Hepatocyte (in vitro differentiated cells): ENCODE measurements around the gene HPS4. TPM values are rescaled to one million over a fixed set of nuclear protein-coding genes. Genes with fewer than 3 reads are reported as not detected.

Experiments
- DNase-seq: peaks from one replicate; pipeline ENCODE4 v3.0.0-alpha.2; 2016; ENCODE audit warnings: low spot score
- H2AFZ ChIP-seq: fragments of 200-600 bp; sonication (generic); 2 replicates; pipeline ENCODE4 v1.6.0; 2016; ENCODE audit warnings: antibody characterized with exemption, mild to moderate bottlenecking
- H3K27ac ChIP-seq: fragments of 200-600 bp; sonication (generic); 2 replicates; pipeline ENCODE4 v1.5.1; 2016; ENCODE audit warnings: mild to moderate bottlenecking
- H3K27me3 ChIP-seq: fragments of 200-600 bp; sonication (generic); 2 replicates; pipeline ENCODE4 v1.6.1; 2016
- H3K36me3 ChIP-seq: fragments of 200-600 bp; sonication (generic); replicated peaks from 2 replicates; pipeline ENCODE4 v1.5.1; 2016; ENCODE audit warnings: low read depth; ENCODE audit not compliant: insufficient read depth
- H3K4me1 ChIP-seq: fragments of 200-600 bp; sonication (generic); 2 replicates; pipeline ENCODE4 v1.5.1; 2016; ENCODE audit warnings: mild to moderate bottlenecking, moderate library complexity; ENCODE audit not compliant: insufficient read depth
- H3K4me2 ChIP-seq: fragments of 200-600 bp; sonication (generic); 2 replicates; pipeline ENCODE4 v1.6.0; 2016
- H3K4me3 ChIP-seq: fragments of 200-600 bp; sonication (generic); 2 replicates; pipeline ENCODE4 v1.5.1; 2016; ENCODE audit warnings: mild to moderate bottlenecking
- H3K79me2 ChIP-seq: fragments of 200-600 bp; sonication (generic); 2 replicates; pipeline ENCODE4 v1.6.0; 2017; ENCODE audit warnings: mild to moderate bottlenecking
- H3K9me2 ChIP-seq: fragments of 200-600 bp; sonication (generic); replicated peaks from 2 replicates; pipeline ENCODE4 v1.6.0; 2017; ENCODE audit warnings: mild to moderate bottlenecking; ENCODE audit not compliant: insufficient read depth
- H3K9me3 ChIP-seq: fragments of 200-600 bp; sonication (generic); 2 replicates; pipeline ENCODE4 v1.5.1; 2016; ENCODE audit warnings: low read depth, mild to moderate bottlenecking
- H4K20me1 ChIP-seq: fragments of 200-600 bp; sonication (generic); 2 replicates; pipeline ENCODE4 v1.6.0; 2016; ENCODE audit warnings: mild to moderate bottlenecking; ENCODE audit not compliant: insufficient read depth, poor library complexity, severe bottlenecking
- EZH2 ChIP-seq: fragments of 200-600 bp; sonication (generic); IDR thresholded peaks from 2 replicates; pipeline ENCODE4 v1.6.1; 2016; ENCODE audit warnings: antibody characterized with exemption, mild to moderate bottlenecking, borderline replicate concordance
- EZH2phosphoT487 ChIP-seq: fragments of 200-600 bp; sonication (generic); IDR thresholded peaks from one replicate; pipeline ENCODE4 v1.6.1; 2018; ENCODE audit warnings: antibody characterized with exemption, mild to moderate bottlenecking, low read depth, moderate library complexity; ENCODE audit not compliant: unreplicated experiment, severe bottlenecking
- WGBS: methylation state at CpG from one replicate; pipeline ENCODE4 v1.1.6; 2016; ENCODE audit warnings: low lambda C conversion rate; ENCODE audit errors: missing lambda C conversion rate; 5-methylcytosine and 5-hydroxymethylcytosine counted together
- polyA plus RNA-seq: library from polyadenylated mRNA; unstranded; fragments of >200 nt; fragmentation: Nextera tagmentation; extraction: Ambion mirVana; gene quantifications from 2 replicates; pipeline ENCODE4 v1.2.1, GENCODE V29; 2016
- total RNA-seq: library from RNA; depleted of rRNA; stranded (reverse); fragments of >200 nt; gene quantifications from 2 replicates; pipeline ENCODE4 v1.2.3, GENCODE V29; 2014
- TF ChIP-seq, protein P1 (sequence below): fragments of 200-600 bp; sonication (generic); IDR thresholded peaks from 2 replicates; pipeline ENCODE4 v1.5.1; 2016; ENCODE audit warnings: antibody characterized with exemption, mild to moderate bottlenecking; ENCODE audit not compliant: poor library complexity

Gene HPS4
- total and polyA plus RNA-seq, 2 experiments from 2014 or later, result 20.2 to 36.7 TPM

DNA sequence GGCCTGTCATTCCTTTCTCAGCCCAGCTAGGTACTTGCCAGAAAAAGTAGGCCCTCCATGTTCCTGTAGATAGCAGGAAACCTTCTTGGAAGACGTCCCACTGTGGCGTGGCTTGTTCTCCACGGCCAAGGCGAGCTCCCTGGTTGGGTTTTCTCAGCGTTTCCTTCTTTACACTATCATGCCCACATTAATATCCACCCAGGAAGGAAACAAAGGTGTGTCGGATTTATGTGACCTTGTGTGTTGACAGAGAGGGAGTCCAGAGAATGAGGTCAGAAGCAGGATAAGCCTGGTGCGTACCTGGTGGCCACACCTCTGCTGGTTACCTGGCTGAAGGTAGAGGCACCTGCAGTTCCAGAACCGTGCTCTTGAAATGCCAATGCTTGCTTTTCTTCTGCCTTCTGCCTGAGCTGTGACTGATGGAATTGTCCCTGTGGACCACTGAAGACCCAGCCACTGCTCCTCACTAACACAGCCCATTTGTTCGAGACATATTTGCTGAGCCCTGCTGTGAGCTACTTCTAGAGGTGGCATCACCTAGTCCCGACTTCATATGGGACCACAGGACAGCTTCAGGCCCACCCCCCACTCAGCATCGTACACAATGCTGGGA lies 46.6 kb downstream of the HPS4 start:
- Histone ChIP-seq H3K9me3 (no peaks in the 10 kb centered on the region), H3K4me1 (no peaks in the 10 kb centered on the region), H3K27me3 (no peaks in the 10 kb centered on the region), H3K4me2 (peak overlapping the region; percentile 6), H3K79me2 (no peaks in the 10 kb centered on the region), H3K9me2 (no peaks in the 10 kb centered on the region), H4K20me1 (no peaks in the 10 kb centered on the region), H3K36me3 (no peaks in the 10 kb centered on the region), H3K4me3 (no peak overlapping the region), H3K27ac (peak overlapping the region; percentile 47), H2AFZ (no peak overlapping the region)
- DNase-seq, result peak; percentile 62
- TF ChIP-seq EZH2phosphoT487 (no peak), EZH2 (no peak)
- TF ChIP-seq, protein P1, sequence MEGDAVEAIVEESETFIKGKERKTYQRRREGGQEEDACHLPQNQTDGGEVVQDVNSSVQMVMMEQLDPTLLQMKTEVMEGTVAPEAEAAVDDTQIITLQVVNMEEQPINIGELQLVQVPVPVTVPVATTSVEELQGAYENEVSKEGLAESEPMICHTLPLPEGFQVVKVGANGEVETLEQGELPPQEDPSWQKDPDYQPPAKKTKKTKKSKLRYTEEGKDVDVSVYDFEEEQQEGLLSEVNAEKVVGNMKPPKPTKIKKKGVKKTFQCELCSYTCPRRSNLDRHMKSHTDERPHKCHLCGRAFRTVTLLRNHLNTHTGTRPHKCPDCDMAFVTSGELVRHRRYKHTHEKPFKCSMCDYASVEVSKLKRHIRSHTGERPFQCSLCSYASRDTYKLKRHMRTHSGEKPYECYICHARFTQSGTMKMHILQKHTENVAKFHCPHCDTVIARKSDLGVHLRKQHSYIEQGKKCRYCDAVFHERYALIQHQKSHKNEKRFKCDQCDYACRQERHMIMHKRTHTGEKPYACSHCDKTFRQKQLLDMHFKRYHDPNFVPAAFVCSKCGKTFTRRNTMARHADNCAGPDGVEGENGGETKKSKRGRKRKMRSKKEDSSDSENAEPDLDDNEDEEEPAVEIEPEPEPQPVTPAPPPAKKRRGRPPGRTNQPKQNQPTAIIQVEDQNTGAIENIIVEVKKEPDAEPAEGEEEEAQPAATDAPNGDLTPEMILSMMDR, result no peak
- 71% methylated on average over 11 of the region's 11 CpGs for WGBS

DNA sequence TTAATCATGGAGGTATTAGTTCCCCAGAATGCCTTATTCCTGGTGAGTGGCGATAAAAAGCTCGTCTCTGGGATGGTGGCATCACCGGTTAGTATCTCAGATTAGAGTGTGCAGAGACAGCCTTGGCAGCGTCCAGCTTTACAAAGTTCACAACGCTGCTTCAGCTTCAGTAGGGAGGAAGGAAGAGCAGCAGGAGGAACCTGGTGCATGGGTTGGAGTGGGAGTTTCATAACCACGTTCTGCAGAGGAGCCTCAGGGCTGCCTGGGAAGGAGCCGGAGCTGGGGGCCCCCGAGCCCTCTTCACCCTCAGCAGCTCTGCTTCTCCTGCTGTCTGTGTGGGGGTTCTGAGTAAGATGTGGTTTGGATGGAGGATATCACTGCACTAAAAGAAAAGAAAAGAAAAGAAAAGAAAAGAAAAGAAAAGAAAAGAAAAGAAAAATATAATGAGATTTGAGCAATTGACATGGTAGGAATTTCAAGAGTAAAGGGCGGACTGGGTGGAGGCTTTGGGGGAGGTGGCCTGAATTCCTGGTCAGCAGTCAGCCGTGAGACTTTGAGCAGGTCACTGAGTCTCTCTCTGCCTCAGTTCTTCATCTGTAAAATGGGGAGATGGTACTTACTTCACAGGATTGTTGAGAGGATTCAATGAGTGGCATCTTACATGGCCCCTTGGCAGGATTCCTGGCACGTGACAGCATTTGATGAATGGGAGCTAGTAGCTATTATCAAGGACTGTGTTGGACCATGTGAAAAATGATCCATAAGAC lies 48.1 kb downstream of the HPS4 start:
- WGBS, result 85% methylated on average over 11 of the region's 11 CpGs
- no peaks in the 10 kb centered on the region for H3K36me3 ChIP-seq

DNA sequence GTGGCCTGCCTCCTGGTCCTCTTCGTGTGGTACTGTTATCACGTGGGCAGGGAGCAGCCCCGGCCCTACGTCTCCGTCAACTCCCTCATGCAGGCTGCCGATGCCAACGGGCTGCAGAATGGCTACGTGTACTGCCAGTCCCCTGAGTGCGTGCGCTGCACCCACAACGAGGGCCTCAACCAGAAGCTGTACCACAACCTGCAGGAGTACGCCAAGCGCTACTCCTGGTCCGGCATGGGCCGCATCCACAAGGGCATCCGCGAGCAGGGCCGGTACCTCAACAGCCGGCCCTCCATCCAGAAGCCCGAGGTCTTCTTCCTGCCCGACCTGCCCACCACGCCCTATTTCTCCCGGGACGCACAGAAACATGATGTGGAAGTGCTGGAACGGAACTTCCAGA lies 49.8 kb downstream of the HPS4 start:
- TF ChIP-seq EZH2phosphoT487, result no peak
- TF ChIP-seq, protein P1, result no peak
- TF ChIP-seq EZH2, result no peak
- H3K4me3 ChIP-seq, result no peak overlapping the region
- 96% methylated on average over 25 of the region's 25 CpGs for WGBS

More for the DNA sequence above, 48.1 kb downstream of the HPS4 start:
- Histone ChIP-seq H3K27ac (no peak overlapping the region), H3K9me3 (no peaks in the 10 kb centered on the region), H2AFZ (no peak overlapping the region), H3K4me2 (no peak overlapping the region), H3K79me2 (no peaks in the 10 kb centered on the region), H3K4me1 (no peaks in the 10 kb centered on the region), H3K9me2 (no peaks in the 10 kb centered on the region), H4K20me1 (no peaks in the 10 kb centered on the region), H3K4me3 (no peak overlapping the region), H3K27me3 (peaks cover 5% of the 10 kb centered on the region)
- TF ChIP-seq EZH2phosphoT487 (no peak), EZH2 (no peak)
- TF ChIP-seq, protein P1, result no peak
- no peak for DNase-seq

More for the DNA sequence above, 49.8 kb downstream of the HPS4 start:
- no peaks in the 10 kb centered on the region for H3K9me2 ChIP-seq
- no peak overlapping the region for H2AFZ ChIP-seq
- H3K27me3 ChIP-seq, result peaks cover 15% of the 10 kb centered on the region
- no peaks in the 10 kb centered on the region for H3K36me3 ChIP-seq
- H3K9me3 ChIP-seq, result no peaks in the 10 kb centered on the region
- no peaks in the 10 kb centered on the region for H3K79me2 ChIP-seq
- no peaks in the 10 kb centered on the region for H4K20me1 ChIP-seq
- DNase-seq, result no peak
- H3K27ac ChIP-seq, result no peak overlapping the region
- H3K4me2 ChIP-seq, result no peak overlapping the region
- no peaks in the 10 kb centered on the region for H3K4me1 ChIP-seq
